Kidney epithelial cell (primary cell): ENCODE data around the gene IL22RA2. TPM values are rescaled to one million over a fixed set of nuclear protein-coding genes. Genes with fewer than 3 reads are reported as not detected.

ENCODE experiments used
- DNase-seq: peaks from one replicate; pipeline ENCODE4 v3.0.0-alpha.2; 2010; ENCODE audit warnings: low read depth
- H3K27me3 ChIP-seq: 2 replicates; pipeline ENCODE4 v1.6.0; 2011; ENCODE audit warnings: low read length; ENCODE audit not compliant: control insufficient read depth, insufficient read depth
- H3K36me3 ChIP-seq: 2 replicates; pipeline ENCODE4 v1.5.1; 2011; ENCODE audit warnings: low read length; ENCODE audit not compliant: control insufficient read depth, insufficient read depth
- H3K4me3 ChIP-seq: 2 replicates; pipeline ENCODE4 v1.5.1; 2011; ENCODE audit warnings: low read depth, mild to moderate bottlenecking, control low read depth, low read length
- total RNA-seq: library from RNA; depleted of rRNA; stranded (reverse); fragments of >200 nt; gene quantifications from 2 replicates; pipeline ENCODE4 v1.2.3, GENCODE V29; 2015
- TF ChIP-seq, protein P1 (sequence below): IDR thresholded peaks from 2 replicates; pipeline ENCODE4 v1.5.1; 2011; ENCODE audit warnings: mild to moderate bottlenecking, moderate library complexity, low read length, control low read depth, inconsistent platforms; ENCODE audit not compliant: insufficient read depth, poor library complexity, severe bottlenecking

Gene IL22RA2
- total RNA-seq, 1 donor from 2014 or later = not detected

DNA sequence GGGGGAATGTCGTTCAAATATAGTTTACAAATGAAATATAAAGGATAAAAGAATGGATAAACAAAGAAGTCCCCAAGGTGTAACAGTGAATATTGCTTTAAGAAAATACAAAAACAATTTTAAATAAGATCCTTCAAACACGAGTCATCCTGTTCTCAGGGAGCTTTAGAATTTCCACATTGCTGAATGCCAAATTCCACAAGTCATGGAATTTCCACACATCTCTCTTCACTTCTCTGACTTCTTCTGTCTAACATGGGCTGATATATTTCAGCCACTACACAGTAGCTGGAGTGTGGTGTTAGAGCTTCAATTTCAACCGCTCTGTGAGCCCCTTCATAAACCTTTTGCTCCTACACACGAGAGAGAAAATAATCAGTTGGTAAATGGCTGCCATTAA is 28.0 kb downstream of the IL22RA2 start:
- TF ChIP-seq, protein P1, sequence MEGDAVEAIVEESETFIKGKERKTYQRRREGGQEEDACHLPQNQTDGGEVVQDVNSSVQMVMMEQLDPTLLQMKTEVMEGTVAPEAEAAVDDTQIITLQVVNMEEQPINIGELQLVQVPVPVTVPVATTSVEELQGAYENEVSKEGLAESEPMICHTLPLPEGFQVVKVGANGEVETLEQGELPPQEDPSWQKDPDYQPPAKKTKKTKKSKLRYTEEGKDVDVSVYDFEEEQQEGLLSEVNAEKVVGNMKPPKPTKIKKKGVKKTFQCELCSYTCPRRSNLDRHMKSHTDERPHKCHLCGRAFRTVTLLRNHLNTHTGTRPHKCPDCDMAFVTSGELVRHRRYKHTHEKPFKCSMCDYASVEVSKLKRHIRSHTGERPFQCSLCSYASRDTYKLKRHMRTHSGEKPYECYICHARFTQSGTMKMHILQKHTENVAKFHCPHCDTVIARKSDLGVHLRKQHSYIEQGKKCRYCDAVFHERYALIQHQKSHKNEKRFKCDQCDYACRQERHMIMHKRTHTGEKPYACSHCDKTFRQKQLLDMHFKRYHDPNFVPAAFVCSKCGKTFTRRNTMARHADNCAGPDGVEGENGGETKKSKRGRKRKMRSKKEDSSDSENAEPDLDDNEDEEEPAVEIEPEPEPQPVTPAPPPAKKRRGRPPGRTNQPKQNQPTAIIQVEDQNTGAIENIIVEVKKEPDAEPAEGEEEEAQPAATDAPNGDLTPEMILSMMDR = no peak
- DNase-seq = no peak
- no peaks in the 10 kb centered on the region for H3K36me3 ChIP-seq
- no peak overlapping the region for H3K4me3 ChIP-seq
- H3K27me3 ChIP-seq = no peaks in the 10 kb centered on the region

DNA sequence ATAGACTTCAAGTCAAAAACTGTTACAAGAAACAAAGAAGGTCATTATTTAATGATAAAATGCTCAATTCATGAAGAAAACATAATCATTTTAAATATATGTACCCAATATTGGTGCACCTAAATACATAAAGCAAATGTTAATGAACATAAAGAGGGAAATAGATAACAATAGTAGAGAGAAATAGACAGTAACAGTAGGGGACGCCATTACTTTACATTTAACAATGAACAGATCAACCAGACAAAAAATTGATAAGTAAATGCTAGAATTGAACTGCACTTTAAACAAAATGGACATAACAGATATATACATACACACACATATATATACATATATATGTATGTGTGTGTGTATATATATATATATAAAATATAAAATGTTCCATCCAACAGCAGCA is 37.4 kb downstream of the IL22RA2 start:
- H3K4me3 ChIP-seq = no peak overlapping the region
- H3K27me3 ChIP-seq = no peaks in the 10 kb centered on the region
- no peak for DNase-seq
- TF ChIP-seq, protein P1 = peak; percentile 4
- H3K36me3 ChIP-seq = no peaks in the 10 kb centered on the region

DNA sequence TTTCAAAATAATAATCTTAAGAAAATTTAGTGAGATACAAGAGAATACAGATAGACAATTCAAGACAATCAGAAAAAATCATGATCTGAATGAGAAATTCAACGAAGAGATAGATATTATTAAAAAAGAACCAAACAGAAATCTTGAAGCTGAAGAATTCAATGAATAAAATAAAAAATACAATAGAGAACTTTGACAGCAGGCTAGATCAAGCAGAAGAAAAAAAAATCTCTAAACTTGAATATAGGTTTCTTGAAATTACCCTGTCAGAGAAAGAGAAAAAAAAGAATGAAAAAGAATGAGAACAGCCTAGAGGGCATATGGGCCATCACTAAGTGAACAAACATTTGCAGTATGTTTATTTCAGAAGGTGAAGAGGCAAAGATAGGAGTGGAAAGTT is 39.0 kb downstream of the IL22RA2 start:
- Histone ChIP-seq H3K27me3 (no peaks in the 10 kb centered on the region), H3K36me3 (no peaks in the 10 kb centered on the region), H3K4me3 (no peak overlapping the region)
- TF ChIP-seq, protein P1 = no peak
- DNase-seq = no peak

DNA sequence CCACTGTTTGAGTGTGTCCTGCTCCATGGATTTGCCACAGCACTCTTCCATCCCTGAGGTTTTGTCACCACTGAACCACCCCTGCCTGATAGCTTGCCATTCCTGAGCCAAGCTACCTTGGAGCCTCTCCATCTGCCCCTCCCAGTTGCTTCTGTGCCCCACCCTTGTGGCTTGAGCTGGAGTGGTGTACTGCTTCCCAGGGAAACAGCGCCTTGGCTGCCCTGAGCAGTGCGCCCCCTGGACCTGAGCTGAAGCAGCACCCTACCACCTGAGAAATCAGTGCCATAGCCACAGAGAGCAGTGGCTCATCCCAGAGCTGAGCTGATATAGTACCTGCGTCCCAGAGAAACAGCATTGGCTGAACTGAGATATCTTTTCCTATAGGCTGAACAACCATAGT is 40.3 kb downstream of the IL22RA2 start:
- TF ChIP-seq, protein P1 = no peak
- Histone ChIP-seq H3K4me3 (no peak overlapping the region), H3K36me3 (no peaks in the 10 kb centered on the region), H3K27me3 (no peaks in the 10 kb centered on the region)
- DNase-seq = no peak

DNA sequence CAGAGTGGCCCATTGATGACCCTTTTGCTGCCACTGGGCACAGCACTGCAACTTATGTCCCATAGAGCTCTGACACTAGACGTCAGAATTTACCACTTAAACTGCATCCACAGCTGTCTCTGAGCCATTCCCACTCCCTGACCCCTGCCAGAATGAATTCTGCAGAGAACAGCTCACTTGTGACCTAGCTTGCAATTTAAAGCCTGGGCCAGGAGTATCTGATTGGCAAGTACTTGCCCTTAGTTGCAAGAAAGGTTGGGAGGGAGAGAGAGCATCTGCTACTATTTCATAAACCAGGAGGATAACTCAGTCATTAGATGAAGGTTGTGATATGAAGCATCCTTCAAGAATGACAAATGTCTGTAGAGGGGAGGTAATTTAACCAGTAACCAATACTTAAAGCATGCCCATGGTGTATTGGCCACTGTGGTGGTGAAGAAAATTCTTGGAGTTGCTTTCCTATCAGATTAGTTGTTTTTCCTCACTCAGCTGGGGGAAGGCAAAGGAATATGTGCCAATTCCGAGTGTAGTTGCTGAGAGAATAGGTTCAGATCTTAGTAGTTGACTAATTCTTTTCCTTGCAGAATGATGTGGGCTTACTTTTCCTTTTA is 46.5 kb downstream of the IL22RA2 start:
- Histone ChIP-seq H3K27me3 (no peaks in the 10 kb centered on the region), H3K4me3 (no peak overlapping the region), H3K36me3 (no peaks in the 10 kb centered on the region)
- TF ChIP-seq, protein P1 = no peak
- no peak for DNase-seq

DNA sequence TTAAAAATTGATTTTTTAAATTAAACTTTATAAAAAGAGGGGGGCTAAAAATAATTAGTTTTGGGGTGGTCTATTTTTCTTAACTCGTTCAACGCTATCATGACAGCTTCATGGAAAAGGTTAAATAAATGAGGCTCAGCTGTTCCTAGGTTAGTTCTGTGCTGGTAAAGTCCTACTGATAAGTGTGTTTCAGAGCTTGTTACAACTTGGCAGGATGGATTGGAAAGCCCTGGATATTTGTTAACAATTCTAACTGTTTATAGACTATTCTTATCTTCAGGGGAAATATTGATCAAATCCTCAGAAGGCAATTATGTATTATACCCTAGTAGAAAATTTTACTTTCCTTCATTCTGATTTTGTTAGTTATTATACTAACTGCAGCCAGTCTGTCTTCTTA is 50.4 kb downstream of the IL22RA2 start:
- Histone ChIP-seq H3K4me3 (no peak overlapping the region), H3K27me3 (no peaks in the 10 kb centered on the region), H3K36me3 (no peaks in the 10 kb centered on the region)
- TF ChIP-seq, protein P1 = no peak
- DNase-seq = no peak
